EL (cell line): ENCODE results near the gene IGFLR1.

Experiments
- DNase-seq: peaks from one replicate; pipeline ENCODE4 v3.0.0-alpha.2; 2016

The IGFLR1 gene, protein sequence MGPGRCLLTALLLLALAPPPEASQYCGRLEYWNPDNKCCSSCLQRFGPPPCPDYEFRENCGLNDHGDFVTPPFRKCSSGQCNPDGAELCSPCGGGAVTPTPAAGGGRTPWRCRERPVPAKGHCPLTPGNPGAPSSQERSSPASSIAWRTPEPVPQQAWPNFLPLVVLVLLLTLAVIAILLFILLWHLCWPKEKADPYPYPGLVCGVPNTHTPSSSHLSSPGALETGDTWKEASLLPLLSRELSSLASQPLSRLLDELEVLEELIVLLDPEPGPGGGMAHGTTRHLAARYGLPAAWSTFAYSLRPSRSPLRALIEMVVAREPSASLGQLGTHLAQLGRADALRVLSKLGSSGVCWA

GRCh38 chr19:35742121-35742724, at the start of gene IGFLR1:
IGFLR1 (minus strand) TSS chr19:35742452; CDS start chr19:35741180, 1,272 bp downstream.
- DNase-seq: no peak

DNA sequence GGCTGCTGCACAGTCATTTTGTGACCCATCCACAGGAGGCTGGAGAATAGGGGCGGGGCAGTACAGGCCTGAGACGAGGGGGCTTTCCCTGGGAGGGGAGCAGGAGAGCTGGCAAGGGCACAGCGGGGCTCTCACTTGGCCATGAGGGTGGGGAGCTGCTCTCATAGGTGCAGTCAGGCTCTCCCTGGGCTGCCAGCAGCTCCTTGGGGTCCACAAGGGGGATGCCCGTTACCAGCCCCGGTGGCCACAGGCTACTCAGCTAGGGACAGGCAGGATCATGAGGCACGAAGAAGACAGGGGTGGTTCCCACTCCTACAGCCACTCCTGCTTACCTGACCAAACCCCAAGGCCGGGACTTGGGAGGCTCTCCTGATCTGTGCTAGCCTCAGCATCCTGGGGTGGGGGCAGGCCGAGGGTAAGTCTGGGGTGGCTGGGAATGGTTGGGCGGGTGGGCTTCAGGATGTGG, 49.6 kb upstream of the IGFLR1 start:
- no peak for DNase-seq

DNA sequence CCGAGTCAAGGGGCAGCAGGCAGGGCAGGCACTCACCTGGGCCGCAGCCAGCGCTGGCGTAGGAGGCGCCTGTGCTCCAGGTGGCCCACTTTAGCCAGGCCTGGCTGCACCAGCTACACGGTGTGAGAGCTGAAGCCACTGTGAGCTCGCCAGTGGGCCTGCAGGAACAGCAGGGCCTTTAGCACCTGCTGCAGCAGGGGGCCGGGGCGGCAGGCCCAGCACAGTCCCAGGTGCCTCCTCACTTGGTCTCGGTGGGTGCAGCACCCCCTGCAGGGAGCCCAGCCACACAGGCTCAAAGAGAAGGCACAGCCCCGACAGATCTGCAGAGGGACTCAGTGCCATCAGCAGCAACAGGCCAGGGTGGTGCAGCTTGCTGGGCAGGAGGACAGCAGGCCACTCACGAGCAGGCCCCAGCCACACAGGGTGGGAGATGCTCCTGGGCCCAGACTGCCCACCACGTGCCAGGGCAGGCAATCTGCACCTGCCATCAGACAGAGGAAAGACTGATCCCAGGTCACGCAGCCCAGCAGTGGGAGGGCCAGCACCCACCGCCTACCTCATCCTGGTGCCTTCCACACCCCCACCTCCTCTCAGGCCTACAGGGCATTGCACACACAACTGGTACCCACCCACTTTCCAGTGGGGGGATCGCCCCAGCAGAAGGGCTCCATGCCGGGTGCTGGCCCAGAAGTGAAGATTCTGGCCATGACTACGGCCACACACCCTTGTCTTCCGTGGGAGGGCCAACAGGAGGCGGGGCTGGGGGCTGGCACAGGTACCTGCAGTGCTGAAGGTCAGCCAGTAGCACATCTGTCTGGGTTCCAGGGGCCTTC, 48.9 kb upstream of the IGFLR1 start:
- no peak for DNase-seq

DNA sequence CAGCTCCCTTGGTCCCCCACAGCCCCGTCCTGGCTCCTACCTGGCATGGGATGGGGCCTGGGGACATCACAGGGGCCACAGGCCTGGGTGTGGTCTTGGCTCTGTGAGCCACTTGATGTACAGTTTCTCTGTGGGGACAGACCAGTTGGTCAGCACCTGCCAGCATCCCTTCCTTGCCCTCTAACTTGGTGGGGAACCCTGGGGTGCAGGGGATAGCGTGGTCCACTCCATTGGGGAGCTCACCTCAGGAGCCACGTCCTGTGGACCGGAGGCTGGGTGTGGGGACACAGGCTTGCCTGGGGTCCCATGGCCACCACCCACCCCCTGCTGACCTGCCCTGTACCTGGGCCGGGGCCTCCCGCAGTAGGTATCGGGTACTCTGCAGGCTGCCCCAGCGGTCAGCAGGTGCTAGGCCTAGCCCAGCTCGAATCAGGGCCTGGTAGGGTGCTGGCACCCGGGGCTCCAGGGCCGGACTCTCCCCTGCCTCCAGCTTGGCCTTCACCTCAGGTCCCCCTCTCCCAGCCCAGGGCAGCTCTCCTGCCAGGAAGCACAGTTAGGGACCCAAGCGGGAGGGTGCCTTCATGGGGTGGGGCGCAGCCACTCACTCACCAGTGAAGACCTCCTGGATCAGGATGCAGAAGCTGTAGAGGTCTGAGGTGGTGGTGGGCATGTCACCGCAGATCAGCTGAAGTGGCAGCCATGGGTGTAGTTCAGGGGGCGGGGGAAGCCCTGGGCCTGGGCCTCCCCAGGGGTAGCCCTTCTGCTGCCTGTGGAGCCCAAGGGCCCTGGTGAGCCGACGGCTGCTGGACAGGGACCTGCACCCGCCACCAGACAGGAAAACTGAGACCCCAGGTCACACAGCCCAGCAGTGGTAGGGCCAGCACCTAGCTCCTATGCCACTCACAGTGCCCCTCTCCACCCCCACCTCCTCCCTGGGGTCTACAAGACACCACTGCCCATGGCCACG, 48.0 kb upstream of the IGFLR1 start:
- no peak for DNase-seq

- DNase-seq: no peak
Observed at GRCh38 chr19:35789195-35789977, 47.1 kb upstream of the IGFLR1 start.

GRCh38 chr19:35788205-35788960, 46.1 kb upstream of the IGFLR1 start:
- DNase-seq: no peak

DNA sequence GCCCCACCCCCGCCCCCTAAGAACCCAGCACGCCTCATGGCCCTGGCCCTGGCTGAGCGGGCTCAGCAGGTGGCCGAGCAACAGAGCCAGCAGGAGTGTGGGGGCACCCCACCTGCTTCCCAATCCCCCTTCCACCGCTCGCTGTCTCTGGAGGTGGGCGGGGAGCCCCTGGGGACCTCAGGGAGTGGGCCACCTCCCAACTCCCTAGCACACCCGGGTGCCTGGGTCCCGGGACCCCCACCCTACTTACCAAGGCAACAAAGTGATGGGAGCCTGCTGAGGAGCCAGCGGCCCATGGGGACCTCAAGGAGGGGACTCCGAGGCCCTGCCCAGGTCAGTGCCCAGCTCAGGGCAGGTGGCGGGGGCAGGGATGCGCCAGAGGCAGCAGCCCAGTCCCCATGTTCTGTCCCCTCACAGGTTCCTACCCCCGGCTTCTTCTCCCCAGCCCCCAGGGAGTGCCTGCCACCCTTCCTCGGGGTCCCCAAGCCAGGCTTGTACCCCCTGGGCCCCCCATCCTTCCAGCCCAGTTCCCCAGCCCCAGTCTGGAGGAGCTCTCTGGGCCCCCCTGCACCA, 45.1 kb upstream of the IGFLR1 start:
- no peak for DNase-seq

DNA sequence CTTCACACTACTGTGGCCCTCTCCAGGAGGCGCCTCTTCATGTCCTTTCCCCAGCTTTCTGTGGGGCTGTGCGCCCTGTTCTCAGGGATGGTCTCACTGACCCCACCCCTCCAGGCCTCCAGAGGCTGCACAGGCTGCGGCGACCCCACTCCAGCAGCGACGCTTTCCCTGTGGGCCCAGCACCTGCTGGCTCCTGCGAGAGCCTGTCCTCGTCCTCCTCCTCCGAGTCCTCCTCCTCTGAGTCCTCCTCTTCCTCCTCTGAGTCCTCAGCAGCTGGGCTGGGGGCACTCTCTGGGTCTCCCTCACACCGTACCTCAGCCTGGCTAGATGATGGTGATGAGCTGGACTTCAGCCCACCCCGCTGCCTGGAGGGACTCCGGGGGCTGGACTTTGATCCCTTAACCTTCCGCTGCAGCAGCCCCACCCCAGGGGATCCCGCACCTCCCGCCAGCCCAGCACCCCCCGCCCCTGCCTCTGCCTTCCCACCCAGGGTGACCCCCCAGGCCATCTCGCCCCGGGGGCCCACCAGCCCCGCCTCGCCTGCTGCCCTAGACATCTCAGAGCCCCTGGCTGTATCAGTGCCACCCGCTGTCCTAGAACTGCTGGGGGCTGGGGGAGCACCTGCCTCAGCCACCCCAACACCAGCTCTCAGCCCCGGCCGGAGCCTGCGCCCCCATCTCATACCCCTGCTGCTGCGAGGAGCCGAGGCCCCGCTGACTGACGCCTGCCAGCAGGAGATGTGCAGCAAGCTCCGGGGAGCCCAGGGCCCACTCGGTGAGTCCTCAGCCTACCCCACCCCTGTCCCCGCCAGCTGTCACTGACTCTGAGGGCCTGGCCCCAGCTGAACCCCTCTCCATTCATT, 44.3 kb upstream of the IGFLR1 start:
- DNase-seq: no peak

DNA sequence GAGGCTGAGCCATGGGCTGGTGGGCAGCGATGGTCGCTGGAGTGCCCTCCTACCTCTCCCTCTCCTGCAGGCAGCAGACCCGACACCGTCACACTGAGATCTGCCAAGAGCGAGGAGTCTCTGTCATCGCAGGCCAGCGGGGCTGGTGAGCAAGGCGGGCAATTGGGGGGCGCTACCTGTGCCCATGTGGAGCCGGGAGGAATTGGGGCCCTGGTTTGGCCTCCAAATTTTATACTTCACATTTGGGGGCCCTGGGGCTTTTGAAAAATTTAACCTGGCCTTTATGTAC, 43.0 kb upstream of the IGFLR1 start:
- DNase-seq: no peak

DNA sequence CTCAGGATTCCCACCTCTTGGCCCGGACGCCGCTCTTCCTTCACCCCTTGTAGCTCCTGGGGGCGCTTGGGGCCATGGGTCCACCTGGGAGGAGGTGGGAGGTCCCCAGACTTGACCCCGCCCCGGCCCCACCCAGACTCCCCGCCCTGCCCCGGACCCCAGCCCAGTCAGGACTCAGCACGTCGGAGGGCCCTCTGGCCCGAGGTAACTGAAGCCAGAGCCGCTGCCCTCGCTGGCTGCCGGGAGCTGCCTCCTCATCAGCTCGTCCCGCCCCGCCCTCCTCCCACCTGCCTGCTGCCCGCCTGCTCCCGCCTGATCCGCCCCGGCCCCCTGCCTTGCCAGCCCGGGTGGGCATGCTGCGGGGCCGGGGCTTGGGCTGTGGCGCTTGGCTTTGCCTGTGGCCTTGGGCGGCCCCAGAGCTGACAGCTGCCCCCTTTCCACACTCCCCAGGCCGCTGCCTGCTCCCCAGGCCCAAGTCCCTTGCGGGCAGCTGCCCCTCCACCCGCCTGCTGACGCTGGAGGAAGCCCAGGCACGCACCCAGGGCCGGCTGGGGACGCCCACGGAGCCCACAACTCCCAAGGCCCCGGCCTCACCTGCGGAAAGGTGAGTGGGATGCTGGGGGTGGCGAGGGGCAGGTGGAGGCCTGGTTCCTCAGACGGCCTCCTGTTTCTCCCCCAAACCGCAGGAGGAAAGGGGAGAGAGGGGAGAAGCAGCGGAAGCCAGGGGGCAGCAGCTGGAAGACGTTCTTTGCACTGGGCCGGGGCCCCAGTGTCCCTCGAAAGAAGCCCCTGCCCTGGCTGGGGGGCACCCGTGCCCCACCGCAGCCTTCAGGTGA, 42.5 kb upstream of the IGFLR1 start:
- no peak for DNase-seq

DNA sequence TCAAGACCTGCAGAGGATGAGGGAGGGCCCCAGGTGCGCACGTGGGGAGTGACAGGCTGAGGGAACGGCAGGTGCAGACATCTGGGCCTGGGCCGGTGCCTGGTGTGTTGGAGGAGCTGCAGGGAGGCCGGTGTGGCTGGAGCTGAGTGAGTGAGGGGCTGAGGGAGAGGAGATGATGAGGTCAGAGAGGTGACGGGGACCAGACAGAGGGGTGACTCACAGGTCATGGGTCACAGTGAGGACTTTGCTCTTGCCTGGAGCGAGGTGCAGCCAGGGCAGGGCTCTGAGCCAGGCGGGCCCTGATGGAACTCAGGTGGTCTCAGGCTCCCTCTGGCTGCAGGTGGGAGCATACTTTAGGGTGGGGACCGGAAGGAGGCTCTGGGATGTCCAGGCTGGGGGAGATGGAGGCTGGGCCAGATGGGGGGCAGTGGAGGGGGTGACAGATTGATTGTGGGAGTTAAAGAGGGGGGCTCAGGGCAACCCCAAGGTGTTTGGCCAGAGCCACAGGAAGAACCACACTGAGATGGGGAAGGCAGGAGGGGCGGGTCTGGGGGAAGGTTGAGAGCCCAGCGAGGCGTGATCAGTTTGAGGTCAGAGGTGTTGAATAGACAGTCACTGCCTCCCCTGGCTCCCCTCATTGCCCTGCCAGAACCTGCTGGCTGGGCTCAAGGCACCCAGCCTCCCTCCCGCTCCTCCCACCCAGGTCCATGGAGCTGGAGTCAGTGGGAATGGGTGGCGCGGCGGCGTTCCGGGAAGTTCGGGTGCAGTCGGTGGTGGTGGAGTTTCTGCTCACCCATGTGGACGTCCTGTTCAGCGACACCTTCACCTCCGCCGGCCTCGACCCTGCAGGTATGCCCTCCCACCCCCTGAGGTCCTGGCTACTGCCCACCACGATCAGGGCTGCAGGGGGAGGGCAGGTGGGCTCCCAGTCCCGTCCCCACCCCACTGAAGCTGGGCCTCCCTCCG, 41.5 kb upstream of the IGFLR1 start:
- DNase-seq: no peak

DNA sequence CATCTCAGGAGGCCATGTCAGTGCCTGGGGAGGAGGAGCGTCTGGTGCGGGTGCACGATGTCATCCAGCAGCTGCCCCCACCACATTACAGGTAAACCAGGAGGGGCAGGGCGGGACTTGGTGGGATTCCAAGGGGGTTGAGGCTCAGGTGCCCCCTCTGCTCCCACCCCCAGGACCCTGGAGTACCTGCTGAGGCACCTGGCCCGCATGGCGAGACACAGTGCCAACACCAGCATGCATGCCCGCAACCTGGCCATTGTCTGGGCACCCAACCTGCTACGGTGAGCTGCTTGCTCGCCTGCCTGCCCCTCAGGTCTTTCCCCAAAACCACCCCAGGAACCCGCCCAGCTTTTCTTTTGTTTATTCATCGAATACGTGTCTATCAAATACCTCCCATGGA, 40.3 kb upstream of the IGFLR1 start:
- no peak for DNase-seq

DNA sequence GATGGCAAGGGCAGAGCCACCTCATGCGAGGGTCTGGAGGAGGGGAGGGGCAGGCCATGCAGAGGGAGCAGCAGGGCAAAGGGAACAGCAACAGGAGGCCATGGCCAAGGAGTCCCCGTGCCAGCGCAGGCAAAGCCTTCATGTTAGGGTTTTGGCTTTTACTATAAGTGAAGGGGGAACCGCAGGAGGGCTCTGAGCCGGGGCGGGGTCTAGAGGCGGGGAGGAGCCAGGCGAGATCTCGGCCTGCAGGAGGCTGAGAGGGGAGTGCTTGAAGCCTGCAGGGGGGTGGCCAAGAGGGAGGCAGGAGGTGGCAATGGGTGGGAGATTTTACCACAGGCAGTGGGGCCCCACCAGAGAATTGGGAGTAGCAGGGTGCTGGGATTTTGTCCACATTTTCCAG, 39.4 kb upstream of the IGFLR1 start:
- DNase-seq: no peak

- DNase-seq: no peak
Observed at GRCh38 chr19:35780717-35781116, 38.5 kb upstream of the IGFLR1 start.

DNA sequence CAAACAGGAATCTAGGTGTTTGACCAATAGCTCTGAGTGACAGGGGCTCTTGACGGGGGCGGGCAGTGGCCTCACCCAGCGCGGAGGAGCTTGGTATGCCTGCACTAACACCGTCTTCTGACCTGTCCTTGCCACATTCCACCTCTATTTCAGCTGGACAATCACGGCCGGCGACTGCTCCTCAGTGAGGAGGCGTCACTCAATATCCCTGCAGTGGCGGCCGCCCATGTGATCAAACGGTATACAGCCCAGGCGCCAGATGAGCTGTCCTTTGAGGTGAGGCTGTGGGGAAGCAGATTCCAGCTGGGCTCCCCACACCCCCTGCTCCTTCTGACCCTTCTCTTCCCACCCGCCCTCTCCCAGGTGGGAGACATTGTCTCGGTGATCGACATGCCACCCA, 37.8 kb upstream of the IGFLR1 start:
- no peak for DNase-seq

GRCh38 chr19:35779033-35779432, 36.8 kb upstream of the IGFLR1 start:
- DNase-seq: no peak

DNA sequence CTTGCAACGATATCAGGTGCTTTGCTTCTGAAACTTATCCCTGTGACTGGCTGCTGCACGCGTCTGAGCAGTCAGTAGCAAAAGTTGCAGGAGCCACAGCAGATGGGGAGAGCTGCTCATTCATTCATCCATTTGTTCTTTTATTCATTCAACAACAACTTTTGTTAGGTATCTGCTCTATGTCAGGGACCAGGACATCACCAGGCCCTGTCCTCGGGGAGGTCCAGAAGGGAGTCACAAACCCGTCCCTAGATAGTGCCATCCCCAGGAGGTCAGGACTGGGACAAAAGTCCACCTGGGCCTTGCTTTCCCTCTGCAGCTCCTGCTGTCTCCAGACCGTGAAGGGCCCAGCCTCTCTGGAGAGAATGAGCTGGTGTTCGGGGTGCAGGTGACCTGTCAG, 35.7 kb upstream of the IGFLR1 start:
- no peak for DNase-seq
